Renal pelvis (tissue), 4 donors: ENCODE results near the gene SLC25A40. TPM values are rescaled to one million over a fixed set of nuclear protein-coding genes. Genes with fewer than 3 reads are reported as not detected.

Source experiments
- DNase-seq: peaks from one replicate; pipeline ENCODE4 v3.0.0-alpha.2; 2013
- polyA plus RNA-seq, 3 donors: library from polyadenylated mRNA; unstranded; fragments of 120-200 nt; gene quantifications; one replicate each; pipeline ENCODE4 v1.2.1, GENCODE V29; 2013; ENCODE audit not compliant: insufficient read length in 3 of 3

The SLC25A40 gene
- polyA plus RNA-seq, 3 donors, result 29.6 to 42.3 (median 36.0) TPM

DNA sequence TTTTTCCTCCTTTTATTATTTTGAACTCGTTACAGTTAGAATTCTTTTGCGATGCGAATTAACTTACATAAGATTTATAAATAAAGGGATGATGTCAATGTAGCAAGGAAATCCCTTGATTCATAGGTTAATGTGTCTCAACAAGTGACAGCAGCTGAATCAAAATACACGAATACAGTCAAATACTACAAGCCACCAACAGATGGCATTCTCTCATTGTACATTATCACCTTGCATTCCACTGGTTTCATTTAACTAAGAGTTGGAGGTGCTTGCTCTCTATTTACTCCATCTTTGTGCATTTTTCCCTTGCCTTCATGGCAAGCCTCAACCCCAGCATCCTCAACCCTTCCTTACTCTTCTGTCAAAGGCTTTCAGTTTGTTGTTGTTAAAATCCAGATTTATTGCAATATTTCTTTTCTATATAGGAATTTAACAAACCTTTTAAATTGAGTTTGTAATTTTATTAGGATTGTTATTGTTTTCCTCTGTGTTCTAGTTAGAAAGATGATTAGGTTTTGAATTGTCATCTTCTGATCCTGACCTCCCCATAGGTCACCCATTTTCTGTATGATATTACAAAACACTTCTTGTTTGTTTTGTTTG is 78.3 kb downstream of the SLC25A40 start:
- DNase-seq, result peak; percentile 34

GRCh38 chr7:87797395-87797794 is 78.8 kb downstream of the SLC25A40 start:
- no peak for DNase-seq

- no peak for DNase-seq
These were observed 90.7 kb downstream of the SLC25A40 start for GRCh38 chr7:87785368-87785995.

GRCh38 chr7:87784424-87784823 is 91.7 kb downstream of the SLC25A40 start:
- DNase-seq, result no peak

Other genes starting within 250 kb of the SLC25A40 start
- 1 to 10 TPM in 2 of 3 donors, under 1 TPM in 1; 0.98 to 1.5 (median 1.5) TPM for gene RUNDC3B, start 248.0 kb downstream of the SLC25A40 start, polyA plus RNA-seq
- 10 to 100 TPM; 16.1 to 18.0 (median 16.8) TPM for gene DBF4, start 133 bp upstream of the SLC25A40 start, polyA plus RNA-seq
- gene ADAM22, start 57.9 kb upstream of the SLC25A40 start, polyA plus RNA-seq, result 10 to 100 TPM; 12.1 to 14.0 (median 13.2) TPM